NCI-H526 (cell line): ENCODE data around the gene CYS1.
"Not testable (repeated sequence)": the region's sequence is repeated elsewhere in the genome, so short reads cannot be mapped to it uniquely, and the experiment has no call there.

Source experiments
- DNase-seq, 2 experiments: peaks; one replicate each; lab custom pipeline; 2025; lab: John Stamatoyannopoulos, UW

CYS1 gene, protein sequence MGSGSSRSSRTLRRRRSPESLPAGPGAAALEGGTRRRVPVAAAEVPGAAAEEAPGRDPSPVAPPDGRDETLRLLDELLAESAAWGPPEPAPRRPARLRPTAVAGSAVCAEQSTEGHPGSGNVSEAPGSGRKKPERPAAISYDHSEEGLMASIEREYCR

DNA sequence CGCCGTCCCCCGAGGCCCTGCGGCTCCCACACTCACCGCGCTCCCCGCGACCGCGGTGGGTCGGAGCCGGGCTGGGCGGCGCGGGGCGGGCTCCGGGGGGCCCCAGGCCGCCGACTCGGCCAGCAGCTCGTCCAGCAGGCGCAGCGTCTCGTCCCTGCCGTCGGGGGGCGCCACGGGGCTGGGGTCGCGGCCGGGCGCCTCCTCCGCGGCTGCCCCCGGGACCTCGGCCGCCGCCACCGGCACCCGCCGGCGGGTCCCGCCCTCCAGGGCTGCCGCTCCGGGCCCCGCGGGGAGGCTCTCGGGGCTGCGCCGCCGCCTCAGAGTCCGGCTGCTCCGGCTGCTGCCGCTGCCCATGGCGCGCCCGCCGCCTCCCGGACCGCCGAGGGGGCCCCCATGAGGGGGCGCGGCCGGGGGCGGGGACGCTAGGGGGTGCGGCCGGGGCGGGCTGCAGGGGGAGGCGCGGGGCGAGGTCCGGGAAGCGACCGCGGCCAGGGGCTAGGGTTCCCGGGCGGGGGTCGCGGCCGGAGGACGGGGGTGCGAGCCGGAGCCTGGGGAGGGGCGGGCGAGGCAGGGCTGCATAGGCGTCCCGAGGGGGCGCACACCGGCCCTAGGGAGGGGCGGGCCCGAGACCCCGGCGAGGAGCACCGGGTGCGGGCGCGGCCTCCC lies at the start of gene CYS1:
Gene CYS1, minus strand, starts transcription at position 542 of the 666 bp plus-strand sequence. Its CDS starts 188 bp downstream, at position 354.
- DNase-seq, result peak in 1 of 2 experiments; percentile 31

DNA sequence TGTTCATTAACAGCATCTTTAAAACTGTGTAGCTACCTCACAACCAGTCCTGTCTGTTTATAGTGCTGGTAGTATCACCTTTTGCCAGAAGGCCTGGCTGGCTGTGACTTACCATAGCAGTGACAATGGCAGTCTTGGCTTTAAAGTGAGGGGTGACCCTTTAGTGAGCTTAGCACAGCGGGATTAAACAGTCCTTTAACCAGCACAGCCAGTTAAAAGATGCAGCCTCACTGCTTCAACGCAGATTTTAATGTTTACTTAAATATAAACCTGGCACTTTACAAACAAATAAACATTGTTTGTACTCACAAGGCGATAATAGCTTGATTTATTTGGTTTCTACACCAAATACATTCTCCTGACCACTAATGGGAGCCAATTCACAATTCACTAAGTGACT lies 49.3 kb upstream of the CYS1 start:
- DNase-seq, result no peak

DNA sequence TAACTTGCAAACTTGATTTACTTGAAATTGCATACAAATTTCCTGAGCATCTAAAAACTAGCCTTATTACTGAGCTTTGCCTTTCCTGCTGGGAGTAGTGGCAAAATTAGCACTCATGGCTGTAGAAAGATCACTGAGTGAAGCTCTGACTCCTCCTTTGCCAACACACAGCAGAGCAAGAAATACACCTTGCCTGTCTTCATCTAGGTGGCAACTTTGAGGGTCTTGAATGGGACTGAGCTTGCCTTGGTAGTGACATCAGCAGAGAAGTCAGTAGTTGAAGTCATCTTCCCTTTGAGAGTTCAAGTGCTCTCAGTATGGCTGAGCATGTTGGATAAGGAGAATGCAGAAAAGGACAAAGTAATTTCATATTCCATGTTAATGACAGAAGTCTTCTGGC lies 48.2 kb upstream of the CYS1 start:
- no peak for DNase-seq

- no peak for DNase-seq
These were observed 46.4 kb upstream of the CYS1 start for GRCh38 chr2:10126632-10127026.

- DNase-seq, result no peak
These were observed 45.8 kb upstream of the CYS1 start for GRCh38 chr2:10125842-10126631.

DNA sequence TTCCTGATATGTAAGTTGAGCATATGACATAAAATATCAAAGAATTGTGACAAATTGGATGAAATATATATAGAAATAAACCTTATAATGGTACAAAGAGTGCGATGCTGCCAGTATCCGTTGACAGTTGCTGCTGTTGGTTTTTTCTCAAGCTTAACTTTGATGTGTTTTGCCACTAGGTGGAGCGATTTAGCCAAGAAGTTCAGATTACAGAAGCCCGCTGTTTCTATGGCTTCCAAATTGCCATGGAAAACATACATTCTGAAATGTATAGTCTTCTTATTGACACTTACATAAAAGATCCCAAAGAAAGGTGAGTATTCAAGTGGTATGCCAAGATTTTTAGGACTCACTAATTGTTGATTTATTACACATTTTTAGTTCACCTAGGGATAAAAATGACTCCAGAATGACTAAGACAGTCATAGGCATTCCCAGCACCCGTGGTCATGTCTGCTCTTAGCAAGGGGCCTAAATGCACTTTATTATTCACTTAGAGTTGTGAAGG lies 44.4 kb upstream of the CYS1 start:
- DNase-seq, result peak; percentile 60 to 84

- DNase-seq, result no peak
These were observed 43.1 kb upstream of the CYS1 start for GRCh38 chr2:10123281-10123680.

DNA sequence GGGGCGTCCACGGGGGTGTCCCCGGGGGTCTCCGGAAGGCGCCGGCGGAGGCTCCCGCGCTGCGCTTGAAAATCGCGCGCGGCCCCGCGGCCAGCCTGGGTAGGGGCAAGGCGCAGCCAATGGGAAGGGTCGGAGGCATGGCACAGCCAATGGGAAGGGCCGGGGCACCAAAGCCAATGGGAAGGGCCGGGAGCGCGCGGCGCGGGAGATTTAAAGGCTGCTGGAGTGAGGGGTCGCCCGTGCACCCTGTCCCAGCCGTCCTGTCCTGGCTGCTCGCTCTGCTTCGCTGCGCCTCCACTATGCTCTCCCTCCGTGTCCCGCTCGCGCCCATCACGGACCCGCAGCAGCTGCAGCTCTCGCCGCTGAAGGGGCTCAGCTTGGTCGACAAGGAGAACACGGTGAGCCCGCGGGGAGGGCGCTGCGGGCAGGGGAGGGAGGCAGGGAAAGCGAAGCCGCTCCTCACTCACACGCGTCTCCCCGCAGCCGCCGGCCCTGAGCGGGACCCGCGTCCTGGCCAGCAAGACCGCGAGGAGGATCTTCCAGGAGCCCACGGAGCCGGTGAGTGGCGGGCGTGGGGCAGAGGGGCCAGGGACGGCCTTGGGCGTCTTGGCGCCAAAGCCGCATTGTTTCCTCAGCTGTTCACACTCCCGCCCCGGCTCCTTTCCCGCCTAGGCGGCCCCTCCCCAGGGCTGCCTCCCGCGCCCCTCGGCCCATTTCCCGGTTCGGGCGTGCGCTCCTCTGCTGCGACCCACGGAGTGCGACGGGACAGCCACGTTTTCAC lies 42.5 kb upstream of the CYS1 start, which contains the start of gene RRM2:
Gene RRM2, plus strand, starts transcription at position 240 of the 781 bp plus-strand sequence. Its CDS starts 60 bp downstream, at position 300.
- peak; percentile 83 to 98 for DNase-seq

DNA sequence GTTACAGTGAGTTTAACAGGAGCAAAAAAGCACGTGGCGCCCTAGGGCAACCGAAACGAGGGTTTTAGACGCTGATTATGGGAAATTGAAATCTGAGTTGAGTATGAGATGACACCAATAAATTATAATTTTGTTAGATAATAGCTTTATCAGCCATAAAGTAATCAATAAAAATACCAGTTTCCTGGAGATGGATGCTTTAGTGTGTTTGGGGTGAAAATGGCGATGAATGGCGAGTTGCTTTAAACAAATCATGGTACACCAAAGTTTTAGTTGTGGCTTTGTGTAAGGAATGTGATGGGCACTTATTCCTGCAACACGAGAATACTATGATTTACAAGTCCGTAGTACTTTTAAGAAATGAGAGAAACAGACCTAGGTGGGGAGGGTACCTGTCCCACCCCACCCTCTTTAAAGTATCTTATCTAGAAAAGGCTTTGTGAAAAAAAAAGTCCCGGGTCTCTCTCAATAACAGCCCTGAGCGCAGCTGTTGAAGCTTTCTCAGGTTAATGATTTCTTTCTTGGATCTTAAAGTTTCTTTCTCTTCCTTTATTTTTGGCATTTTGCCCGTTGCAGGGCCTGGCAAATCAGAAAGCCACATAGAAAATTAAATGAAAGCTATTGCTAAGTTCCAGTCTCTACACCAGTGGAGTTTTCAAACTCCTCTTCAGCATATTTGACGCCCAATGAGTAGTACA lies 40.8 kb upstream of the CYS1 start:
- DNase-seq, result peak in 1 of 2 experiments; percentile 45

DNA sequence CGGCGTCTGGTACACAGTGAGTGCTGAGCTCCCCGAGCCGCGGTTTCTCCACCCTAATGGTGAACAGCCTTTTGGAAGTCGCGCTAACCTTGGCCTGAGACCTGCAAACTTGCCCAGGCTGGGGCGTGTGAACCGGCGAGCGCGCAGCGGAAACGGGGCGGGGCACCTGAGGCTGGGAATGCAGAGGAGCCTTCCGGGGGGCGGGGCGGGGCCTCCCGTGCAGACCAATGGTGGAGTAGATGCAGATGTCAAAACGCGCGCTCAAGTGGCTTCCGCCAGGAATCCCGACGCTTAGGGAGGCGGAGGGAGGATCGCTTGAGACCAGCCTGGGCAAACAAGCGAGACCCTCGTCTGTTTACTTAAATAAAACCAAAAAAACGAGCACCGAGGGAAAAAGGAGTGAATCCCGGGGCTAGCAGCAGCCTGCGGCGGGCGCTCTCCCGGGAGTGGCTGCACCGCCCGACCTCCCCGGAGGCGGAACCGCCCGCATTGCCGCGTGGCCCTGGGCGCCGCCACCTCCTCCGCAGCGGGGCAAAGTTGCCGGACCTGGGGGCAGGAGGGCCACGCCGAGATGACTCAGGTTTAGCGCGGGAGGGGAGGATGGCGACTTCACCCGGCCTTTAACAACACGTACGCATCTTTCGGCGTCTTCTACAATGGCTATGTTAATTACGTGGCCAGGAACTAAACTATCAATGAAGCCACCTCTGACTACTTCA lies 40.1 kb upstream of the CYS1 start:
- DNase-seq, result peak; percentile 91 to 99

DNA sequence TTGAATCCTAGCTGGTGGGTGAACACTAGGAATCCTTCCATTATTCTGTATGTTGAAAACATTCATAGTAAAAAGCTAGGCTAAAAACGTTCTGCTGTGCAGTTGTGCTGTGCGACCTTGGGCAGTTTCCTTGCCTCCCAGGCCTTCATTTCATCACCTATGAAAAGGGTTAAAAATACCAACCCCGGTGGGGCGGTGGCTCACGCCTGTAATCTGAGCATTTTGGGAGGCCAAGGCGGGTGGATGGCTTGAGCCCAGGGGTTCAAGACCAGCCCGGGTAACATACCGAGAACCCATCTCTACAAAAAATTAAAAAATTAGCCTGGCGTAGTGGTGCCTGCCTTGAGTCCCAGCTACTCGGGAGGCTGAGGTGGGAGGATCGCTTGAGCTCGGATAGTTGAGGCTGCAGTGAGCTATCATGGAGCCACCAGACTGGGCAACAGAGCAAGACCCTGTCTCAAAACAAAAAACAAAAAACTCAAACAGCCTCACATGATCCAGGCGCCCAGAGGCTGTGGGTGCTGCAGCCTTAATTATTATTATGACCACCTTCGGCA lies 39.5 kb upstream of the CYS1 start:
- no peak for DNase-seq

GRCh38 chr2:10119027-10119325 lies 38.8 kb upstream of the CYS1 start:
- DNase-seq, result no peak

GRCh38 chr2:10109311-10109710 lies 29.1 kb upstream of the CYS1 start:
- no peak for DNase-seq

DNA sequence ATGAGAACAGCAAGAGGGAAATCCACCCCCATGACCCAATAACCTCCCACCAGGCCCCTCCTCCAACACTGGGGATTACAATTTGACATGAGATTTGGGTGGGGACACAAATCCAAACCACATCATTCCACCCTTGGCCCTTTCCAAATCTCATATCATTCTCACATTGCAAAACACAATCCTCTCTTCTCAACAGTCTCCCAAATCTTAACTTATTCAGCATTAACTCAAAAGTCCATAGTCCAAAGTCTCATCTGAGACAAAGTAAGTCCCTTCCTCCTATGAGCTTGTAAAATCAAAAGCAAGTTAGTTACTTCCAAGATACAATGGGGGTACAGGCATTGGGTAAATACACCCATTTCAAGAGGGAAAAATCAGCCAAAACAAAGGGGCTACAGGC lies 24.7 kb upstream of the CYS1 start:
- not testable (repeated sequence) for DNase-seq

GRCh38 chr2:10103179-10103578 lies 23.0 kb upstream of the CYS1 start:
- DNase-seq, result no peak

- no peak for DNase-seq
These were observed 21.3 kb upstream of the CYS1 start for GRCh38 chr2:10101491-10101890.

DNA sequence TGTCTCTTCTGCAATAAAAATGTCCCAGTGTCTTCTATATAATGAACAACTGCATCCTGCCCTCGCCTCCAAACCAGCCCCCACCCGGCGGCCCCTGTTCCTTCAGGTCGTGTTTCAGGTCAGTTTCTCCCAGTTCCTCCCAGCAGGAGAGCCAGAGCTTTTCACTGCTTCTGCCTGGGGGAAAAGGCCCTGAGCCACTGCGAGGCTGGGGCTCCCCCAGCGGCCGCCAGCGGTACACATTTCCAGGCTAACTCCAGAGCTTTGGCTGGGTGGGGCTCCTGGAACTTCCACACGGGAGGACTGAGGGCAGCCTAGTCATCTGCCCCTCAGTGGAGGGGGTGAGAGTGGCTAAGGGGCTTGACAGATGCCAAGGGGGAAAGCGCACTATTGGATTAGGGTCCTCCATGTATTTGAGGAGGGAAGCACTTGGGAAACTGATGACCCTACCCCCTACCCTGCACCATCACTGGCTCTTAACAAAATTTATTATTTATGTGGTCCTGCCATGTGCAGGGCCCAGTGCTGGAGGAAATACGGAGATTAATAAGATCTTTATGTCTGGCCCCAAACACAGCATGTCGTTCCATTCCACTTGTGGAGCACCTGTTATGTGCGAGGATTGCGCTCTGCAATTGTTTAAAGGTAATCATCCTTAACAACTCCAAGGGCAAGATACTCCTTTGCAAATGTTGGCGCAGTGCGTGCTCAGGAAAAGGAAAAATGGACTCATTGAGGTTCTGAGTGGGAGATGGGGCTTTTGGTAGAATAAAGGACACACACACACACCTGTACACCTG lies 17.3 kb upstream of the CYS1 start:
- DNase-seq, result peak in 1 of 2 experiments; percentile 81

- no peak for DNase-seq
These were observed 16.4 kb upstream of the CYS1 start for GRCh38 chr2:10096641-10097040.

DNA sequence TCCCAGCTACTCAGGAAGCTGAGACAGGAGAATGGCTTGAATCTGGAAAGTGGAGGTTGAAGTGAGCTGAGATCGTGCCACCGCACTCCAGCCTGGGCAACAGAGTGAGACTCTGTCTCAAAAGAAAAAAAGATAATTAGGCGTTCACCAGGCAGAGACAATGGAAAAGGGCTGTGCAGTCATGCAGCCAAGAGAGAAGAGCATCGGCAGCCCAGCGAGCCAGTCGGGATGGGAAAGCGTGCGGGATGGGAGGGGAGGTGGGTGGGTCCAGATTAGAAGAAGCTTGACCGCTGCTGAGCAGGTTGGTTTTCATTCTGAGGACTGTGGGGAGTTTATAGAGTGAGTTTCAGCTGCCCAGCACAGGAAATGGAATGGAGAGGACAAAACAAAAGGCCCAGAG lies 15.0 kb upstream of the CYS1 start:
- DNase-seq, result no peak
